ENCODE data around the gene IL18BP.

The IL18BP gene

GRCh38 chr11:72005347-72006260 is 6.9 kb downstream of the IL18BP start:
- Histone ChIP-seq H3K9ac (ENCODE audit: low read depth, low read length) (no peak overlapping the region), H2AFZ (ENCODE audit: low read depth, low read length) (no peak overlapping the region), H4K20me1 (ENCODE audit: insufficient read depth, low read length) (peaks cover 36% of the 10 kb centered on the region), H3K27ac (ENCODE audit: low read length) (no peak overlapping the region), H3K36me3 (ENCODE audit: insufficient read depth, low read length) (peaks cover 97% of the 10 kb centered on the region), H3K4me1 (ENCODE audit: insufficient read depth, low read length) (no peaks in the 10 kb centered on the region), H3K9me3 (ENCODE audit: insufficient read depth, low read length, severe bottlenecking) (no peaks in the 10 kb centered on the region), H3K27me3 (ENCODE audit: insufficient read depth, low read length, poor library complexity) (no peaks in the 10 kb centered on the region), H3K4me3 (ENCODE audit: low read depth in 1 of 2, low read length in 2 of 2) (no peak overlapping the region), H3K79me2 (ENCODE audit: insufficient read depth, low read length) (no peaks in the 10 kb centered on the region), H3K4me2 (ENCODE audit: insufficient read depth, low read length) (no peak overlapping the region)
- ATAC-seq (ENCODE audit: insufficient read depth, low read depth) (no peak), DNase-seq (no peak)
- peak; percentile 2 for TF ChIP-seq CTCF (IDR thresholded peaks at IDR 0.05; ENCODE audit: borderline replicate concordance, extremely low read depth, low read length, poor library complexity, severe bottlenecking)
- no peak for TF ChIP-seq EZH2 (IDR thresholded peaks at IDR 0.05; ENCODE audit: borderline replicate concordance, low read depth, low read length, severe bottlenecking)

GRCh38 chr11:72006309-72007088 is 7.8 kb downstream of the IL18BP start:
- no peak for ATAC-seq (ENCODE audit: insufficient read depth, low read depth)
- DNase-seq = no peak
- TF ChIP-seq CTCF (IDR thresholded peaks at IDR 0.05; ENCODE audit: borderline replicate concordance, extremely low read depth, low read length, poor library complexity, severe bottlenecking) = no peak
- TF ChIP-seq EZH2 (IDR thresholded peaks at IDR 0.05; ENCODE audit: borderline replicate concordance, low read depth, low read length, severe bottlenecking) = no peak
- H3K27me3 ChIP-seq (ENCODE audit: insufficient read depth, low read length, poor library complexity) = no peaks in the 10 kb centered on the region
- H2AFZ ChIP-seq (ENCODE audit: low read depth, low read length) = no peak overlapping the region
- no peaks in the 10 kb centered on the region for H3K79me2 ChIP-seq (ENCODE audit: insufficient read depth, low read length)
- peaks cover 38% of the 10 kb centered on the region for H4K20me1 ChIP-seq (ENCODE audit: insufficient read depth, low read length)
- no peak overlapping the region for H3K9ac ChIP-seq (ENCODE audit: low read depth, low read length)
- peaks cover 99% of the 10 kb centered on the region for H3K36me3 ChIP-seq (ENCODE audit: insufficient read depth, low read length)
- no peak overlapping the region for H3K27ac ChIP-seq (ENCODE audit: low read length)
- no peaks in the 10 kb centered on the region for H3K4me1 ChIP-seq (ENCODE audit: insufficient read depth, low read length)
- H3K4me2 ChIP-seq (ENCODE audit: insufficient read depth, low read length) = no peak overlapping the region
- no peak overlapping the region for H3K4me3 ChIP-seq (ENCODE audit: low read depth in 1 of 2, low read length in 2 of 2)
- H3K9me3 ChIP-seq (ENCODE audit: insufficient read depth, low read length, severe bottlenecking) = no peaks in the 10 kb centered on the region

GRCh38 chr11:72007089-72007476 is 8.4 kb downstream of the IL18BP start:
- TF ChIP-seq EZH2 (IDR thresholded peaks at IDR 0.05; ENCODE audit: borderline replicate concordance, low read depth, low read length, severe bottlenecking) (no peak), CTCF (IDR thresholded peaks at IDR 0.05; ENCODE audit: borderline replicate concordance, extremely low read depth, low read length, poor library complexity, severe bottlenecking) (no peak)
- no peak overlapping the region for H3K4me2 ChIP-seq (ENCODE audit: insufficient read depth, low read length)
- H3K4me1 ChIP-seq (ENCODE audit: insufficient read depth, low read length) = no peaks in the 10 kb centered on the region
- H3K9ac ChIP-seq (ENCODE audit: low read depth, low read length) = no peak overlapping the region
- H4K20me1 ChIP-seq (ENCODE audit: insufficient read depth, low read length) = peaks cover 43% of the 10 kb centered on the region
- no peak for ATAC-seq (ENCODE audit: insufficient read depth, low read depth)
- H3K27ac ChIP-seq (ENCODE audit: low read length) = no peak overlapping the region
- H3K79me2 ChIP-seq (ENCODE audit: insufficient read depth, low read length) = no peaks in the 10 kb centered on the region
- no peak overlapping the region for H2AFZ ChIP-seq (ENCODE audit: low read depth, low read length)
- DNase-seq = no peak
- H3K9me3 ChIP-seq (ENCODE audit: insufficient read depth, low read length, severe bottlenecking) = no peaks in the 10 kb centered on the region
- H3K36me3 ChIP-seq (ENCODE audit: insufficient read depth, low read length) = peaks cover 99% of the 10 kb centered on the region
- no peaks in the 10 kb centered on the region for H3K27me3 ChIP-seq (ENCODE audit: insufficient read depth, low read length, poor library complexity)
- H3K4me3 ChIP-seq (ENCODE audit: low read depth in 1 of 2, low read length in 2 of 2) = no peak overlapping the region
